HG02981 (cell line): ENCODE results near the gene ETV6.
A peak's percentile ranks its signal among the peaks of the same experiment; 100 is the strongest.

Experiments
- ATAC-seq: cut with Tn5 transposase; IDR thresholded peaks from one replicate; pipeline ENCODE4 v1.9.1; 2021; ENCODE audit warnings: mild to moderate bottlenecking, moderate library complexity; ENCODE audit not compliant: unreplicated experiment

The ETV6 gene

DNA sequence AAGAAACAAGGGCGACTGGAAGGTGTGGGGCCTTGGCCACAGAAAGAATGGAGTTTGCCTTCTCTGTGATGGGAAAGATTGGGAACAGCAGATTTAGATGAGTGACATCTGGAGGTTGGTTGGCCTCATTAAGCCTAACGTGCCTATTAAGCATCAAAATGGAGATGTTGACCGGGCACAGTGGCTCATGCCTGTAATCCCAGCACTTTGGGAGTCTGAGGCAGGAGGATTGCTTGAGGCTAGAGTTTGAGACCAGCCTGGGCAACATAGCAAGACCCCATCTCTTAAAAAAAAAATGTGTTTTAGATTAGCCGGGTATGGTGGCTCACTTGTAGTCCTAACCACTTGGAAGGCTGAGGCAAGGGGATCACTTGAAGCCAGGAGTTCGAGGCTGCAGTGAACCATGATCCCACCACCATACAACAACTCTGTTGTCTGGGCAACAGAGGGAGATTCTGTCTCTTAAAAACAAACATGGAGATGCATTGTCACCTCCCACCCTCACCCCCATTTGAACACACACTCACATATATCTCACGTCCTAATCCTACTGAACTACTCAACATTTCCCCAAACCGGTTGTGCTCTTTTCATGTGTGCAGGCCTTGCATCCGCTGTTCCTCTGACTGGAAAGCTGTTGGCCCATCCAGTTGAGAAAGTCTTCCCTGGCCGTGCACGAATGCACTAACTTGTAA, 172.1 kb downstream of the ETV6 start:
- ATAC-seq, result no peak

DNA sequence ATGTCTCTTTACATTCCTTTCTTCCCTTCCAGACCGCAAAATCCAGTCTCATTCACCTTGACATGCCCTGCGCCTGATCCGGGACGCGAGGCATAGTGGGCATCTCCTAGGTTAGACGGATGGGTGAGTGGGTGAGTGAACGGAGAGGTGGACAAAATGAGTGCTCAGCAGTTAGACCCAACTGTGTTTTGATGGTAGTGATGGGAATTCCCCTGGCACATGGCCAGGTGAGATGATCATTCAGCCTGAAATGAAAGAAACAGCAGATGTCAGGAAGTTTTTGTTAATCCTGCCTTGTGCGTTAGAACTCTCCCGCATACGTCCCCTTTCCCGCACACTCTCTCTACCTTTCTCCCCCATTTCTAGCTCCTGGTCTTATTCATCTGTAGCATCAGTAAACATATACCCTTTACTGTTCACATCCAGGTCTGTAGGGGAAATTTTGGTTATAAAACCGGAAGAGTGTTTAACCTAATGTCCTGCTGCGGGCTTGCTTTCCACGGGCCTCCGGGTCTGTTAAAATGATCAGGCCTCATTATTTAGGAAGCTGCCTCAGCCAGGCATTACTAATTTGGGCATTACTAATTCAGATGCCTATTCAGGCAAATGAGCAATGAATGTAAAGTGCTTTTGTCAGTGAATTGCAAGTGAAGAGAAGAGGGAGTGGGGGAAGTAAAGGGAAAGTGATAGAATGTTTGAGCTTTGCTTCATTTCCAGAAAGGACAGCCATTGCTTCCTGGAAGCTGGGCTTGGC, 172.8 kb downstream of the ETV6 start:
- no peak for ATAC-seq

DNA sequence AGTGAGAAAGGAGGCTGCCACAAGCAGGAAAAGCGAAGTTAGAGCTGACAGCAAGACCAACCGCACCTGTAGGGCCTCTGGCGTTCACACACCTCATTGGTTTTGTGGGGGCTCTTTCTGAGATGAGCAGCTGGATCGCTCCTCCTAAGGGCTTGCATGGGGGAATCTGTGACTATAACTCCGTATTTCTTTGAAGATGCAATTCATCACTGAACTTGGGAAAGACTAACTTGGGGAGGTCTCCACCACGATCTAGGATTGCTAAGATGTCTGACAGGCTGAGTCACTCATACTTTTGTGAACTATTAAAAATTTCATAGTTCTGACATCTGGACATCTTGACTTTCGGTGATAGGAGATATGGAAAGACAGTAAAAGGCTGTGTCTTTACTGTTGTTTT, 173.6 kb downstream of the ETV6 start:
- no peak for ATAC-seq

DNA sequence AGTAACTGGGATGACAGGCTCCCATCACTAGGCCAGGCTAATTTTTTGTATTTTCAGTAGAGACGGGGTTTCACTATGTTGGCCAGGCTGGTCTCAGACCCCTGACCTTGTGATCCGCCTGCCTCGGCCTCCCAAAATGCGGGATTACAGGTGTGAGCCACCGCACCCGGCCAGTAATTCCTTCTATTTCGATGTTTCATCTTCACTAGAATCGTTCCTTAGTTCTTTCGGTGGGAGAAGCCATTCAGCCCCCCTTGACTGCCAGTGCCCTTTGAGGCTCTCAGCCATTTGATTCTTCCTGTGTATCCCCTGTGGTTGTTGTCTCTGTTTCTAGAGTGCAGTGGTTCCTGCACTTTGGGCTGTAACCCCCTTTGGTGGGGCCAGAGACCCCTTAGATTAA, 174.1 kb downstream of the ETV6 start:
- no peak for ATAC-seq

DNA sequence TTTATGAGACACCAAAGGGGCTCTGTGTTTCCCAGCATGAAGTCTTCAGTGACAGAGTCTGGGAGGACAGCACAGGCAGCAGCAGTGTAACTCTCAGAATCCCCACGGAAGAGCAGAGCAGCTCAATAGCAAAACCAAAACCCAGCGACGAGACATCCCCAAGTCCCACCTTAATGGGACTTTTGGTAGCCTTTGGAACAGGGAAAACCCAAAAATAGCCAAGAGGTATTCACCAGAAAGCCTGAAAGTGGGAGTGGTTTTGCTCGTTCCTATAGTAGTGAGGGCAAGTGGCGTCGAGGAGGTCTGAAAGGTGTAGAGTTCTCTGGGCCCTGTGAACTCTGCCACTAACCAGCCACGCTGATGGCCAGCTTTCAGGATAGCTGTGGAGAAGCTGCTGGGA, 174.6 kb downstream of the ETV6 start:
- ATAC-seq, result no peak

DNA sequence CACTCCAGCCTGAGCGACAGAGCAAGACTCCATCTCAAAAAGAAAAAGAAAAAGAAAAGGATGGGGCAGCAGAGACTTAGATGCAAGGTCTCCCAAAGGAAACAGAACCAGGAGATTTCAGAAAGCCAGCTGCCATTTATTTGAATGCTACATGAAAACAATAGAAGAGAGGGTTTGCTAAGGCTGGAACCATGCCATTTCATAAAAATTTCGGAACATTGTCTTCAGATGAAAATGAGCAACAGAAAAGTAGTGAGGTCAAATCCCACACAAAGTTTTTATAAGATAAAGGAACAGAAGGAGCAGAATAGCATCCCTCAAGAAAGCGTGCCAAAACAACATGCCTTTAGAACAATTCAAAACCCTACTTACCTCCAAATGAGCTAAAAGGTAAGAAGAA, 175.3 kb downstream of the ETV6 start:
- no peak for ATAC-seq

DNA sequence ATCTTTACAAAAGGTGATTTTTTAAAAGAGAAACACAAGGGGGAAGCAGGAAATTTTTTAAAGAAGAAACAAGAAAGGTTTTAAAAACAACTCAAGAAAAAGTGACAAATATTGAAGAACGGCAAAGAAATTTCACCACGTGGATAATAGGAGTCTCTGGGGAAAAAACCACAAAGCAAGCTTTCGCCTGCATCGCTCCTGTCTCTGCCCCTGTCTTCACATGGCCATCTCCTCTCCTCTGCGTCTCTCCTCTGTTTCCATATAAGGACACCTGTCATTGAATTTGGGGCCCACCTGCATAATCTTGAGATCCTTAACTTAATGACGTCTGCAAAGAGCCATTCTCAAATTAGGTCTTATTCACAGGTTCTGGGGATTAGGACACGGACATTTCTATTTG, 175.8 kb downstream of the ETV6 start:
- ATAC-seq, result no peak

DNA sequence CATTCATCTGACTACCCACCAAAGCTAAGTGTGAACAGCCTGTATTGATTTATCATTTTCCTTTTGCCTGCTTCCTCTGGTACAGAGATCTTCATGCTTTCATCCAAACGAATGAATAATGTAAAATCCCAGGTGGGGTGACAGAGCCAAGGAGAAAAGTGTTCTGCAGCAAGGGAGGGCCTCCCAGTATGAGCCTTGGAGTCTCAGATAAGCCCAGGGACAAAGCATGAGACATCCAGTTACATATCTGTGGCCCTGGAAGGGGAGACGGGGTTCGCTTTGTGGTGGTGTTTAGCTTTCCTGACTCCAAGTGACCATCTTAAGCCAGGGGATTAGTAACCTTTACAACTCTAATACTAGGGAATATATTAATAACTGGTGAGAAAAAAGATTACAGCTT, 177.1 kb downstream of the ETV6 start:
- ATAC-seq, result no peak

DNA sequence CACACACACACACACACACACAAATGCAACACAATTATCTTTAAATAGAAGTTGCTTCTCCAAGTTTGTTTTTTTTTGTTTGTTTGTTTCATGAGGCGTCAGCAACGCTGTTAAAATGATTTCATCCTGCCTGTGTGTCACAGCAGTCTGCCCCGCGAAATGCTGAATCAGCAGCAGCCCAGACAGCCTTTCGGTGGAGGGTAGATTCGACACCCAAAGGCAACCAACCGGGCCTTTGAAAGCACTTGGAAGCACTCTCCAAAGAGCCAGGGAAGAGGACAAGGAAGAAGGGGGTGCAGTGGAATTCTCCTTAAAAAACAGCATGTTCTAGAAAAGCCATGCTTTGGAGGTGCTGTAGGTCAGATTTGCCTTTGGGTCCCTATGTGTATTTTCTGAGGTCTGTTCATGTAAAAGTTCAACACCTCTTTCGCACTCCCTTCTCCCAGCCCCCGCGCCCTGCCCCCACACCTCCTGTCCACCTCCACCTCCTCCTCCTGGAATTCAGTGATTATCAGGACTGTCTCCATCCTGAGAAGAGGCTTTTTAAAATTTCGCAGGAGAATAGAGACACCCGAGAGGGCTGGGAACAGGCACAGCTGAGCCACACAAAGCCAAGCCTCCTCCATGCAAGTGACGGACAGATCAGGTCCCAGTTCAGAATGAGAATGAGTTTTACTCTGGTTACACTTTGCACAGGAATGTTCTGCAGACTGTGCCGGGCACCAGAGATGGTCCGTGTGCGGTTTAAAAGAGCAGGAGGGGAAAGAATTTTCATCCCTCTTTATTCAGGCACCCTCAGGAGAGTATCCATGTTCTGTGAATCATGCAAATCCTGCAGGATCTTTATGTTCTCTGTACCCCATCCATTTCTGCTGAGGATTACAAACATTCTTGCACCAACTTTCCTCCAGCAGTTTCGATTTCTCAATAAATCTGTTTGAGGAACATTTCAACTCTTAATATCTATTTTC, 177.9 kb downstream of the ETV6 start:
- ATAC-seq, result no peak

DNA sequence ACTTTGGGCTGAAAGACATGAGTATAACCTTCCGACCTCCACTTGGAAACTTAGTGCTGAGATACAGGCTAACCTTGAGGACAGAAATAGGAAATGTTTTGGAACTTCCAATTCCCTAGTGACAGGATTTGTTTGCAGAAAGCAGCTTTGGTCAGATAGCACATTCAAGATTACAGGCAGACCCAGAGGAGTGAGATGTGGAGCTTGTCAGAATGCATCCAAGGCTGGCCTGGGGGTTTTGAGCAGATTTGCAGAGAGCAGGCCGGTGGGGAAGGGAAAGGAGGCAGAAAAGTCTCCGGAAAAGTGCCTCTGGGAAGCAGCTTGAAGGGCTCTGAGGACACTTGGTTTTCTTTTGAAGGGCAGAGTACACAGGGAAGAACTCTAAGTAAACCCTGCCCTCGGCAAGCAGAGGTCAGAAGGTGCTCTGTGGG, 180.3 kb downstream of the ETV6 start:
- ATAC-seq, result no peak

DNA sequence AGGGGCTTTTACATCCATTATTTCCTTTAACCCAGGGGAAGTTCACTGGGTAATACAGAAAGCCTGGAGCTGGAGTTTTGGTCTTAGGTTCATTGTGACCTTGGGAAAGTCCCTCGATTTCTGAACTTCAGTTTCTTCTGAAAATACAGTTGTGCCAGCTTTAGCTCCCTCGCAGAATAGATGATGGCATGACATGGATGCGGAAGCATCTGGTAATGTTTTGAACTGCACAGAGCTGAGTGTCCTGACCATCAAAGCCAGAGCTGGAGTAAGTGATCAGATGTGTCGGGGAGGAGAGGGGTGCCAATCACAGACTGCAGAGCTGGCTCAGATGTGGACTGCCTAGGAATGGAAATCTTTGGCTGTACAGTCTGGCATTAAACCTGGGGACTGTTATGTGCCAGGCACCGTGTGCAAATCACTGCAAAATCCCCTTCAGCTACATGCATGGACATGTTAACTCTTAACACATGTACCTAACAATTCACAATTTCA, 180.9 kb downstream of the ETV6 start:
- no peak for ATAC-seq

DNA sequence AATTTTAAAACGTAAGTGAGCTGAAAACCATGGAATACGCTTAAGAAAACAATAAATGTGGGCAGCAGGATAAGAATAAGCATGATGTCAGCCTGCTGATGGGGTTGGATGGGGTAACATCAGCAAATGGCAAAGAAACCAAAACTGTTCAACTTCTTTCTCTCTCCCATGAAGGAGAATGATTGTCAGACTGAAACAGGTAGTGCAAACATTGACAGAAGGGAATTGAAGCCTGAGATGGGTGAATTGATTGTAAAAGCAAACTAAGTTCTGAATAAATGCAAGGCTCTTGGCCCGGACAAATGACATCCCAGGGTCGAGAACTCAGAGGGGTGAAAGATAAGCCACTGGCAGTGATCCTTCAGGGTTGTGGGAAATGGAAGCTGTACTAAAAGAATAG, 182.6 kb downstream of the ETV6 start:
- no peak for ATAC-seq

DNA sequence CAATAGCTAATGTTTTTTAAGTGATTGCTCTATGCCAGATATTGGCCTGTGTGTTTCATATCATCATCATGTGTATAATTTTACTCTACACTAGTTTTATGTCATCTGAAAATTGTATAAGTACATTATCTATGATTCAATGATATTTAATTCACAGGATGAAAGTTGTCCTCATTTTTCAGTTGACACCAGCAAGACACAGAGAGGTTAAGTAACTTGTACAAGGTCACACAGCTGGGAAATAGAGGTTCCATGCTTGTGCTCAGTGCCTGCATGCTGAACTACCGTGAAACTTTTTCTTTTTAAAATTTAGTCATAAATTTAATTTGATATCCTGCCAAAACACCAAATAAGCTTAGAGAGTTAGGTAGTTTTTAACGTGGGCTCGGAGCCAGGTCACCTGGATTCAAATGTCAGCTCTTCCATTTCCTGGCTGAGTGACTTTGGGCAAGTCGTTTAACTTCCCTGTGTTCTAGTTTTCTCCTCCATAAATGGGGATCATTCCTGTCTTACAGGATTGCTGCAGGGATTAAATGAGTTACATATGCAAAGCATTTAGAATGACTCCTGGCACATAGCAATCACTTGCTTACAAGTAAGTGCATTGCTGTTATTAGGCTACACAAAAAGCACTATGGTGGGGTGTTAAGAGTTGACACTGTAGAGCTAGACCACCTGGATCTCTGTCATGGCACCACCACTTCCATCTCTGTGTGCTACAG, 183.9 kb downstream of the ETV6 start:
- no peak for ATAC-seq

DNA sequence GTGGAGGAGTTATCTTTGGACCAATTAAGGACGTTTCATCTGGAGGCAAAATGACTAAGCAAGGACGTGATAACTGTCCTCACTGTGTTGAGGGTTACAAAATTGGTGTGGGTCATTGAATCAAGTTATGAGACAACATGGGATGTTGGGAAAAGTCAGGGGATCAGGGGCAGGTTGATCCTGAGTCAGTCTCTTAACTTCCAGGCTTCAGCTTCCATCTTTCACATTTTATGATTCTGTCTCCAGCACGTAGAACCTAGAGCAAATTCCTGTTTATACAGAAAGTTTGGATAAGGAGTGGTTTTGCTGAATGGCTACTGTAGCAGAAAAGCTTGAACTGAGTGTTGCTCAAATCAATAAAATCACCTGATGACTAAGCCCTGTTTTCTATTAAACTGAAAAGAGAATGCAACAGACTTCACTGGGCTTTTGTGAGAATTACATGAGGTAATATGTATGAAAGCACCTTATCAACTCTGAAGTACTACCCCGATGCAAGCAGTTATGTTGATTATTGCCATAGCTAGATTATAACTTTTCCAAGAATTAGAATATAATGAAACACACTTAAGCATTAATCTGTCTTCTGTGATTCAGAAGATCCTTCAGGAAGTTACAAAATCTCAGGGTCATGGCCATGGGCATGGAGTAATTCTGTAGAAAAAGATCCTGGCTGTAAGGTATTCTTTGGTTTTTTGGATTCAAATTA, 184.8 kb downstream of the ETV6 start:
- no peak for ATAC-seq

DNA sequence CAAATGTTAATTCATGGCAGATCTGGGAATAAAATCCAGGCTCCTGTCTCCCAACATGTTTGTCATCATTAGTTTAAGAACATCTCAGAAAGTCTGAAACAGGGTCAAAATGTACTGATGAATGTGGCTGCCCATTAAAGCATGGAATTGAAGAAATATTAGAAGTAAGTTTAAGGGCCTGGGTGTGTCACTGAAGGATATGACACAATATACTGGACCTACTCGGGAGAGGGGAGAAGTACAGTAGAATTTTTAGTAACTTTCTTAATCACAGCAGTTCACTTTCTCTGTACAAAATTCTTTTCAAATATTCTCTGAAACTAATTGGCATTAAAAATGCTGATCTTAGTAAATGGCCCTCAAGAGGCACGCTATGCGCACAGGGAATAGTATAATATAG, 185.5 kb downstream of the ETV6 start:
- ATAC-seq, result no peak

DNA sequence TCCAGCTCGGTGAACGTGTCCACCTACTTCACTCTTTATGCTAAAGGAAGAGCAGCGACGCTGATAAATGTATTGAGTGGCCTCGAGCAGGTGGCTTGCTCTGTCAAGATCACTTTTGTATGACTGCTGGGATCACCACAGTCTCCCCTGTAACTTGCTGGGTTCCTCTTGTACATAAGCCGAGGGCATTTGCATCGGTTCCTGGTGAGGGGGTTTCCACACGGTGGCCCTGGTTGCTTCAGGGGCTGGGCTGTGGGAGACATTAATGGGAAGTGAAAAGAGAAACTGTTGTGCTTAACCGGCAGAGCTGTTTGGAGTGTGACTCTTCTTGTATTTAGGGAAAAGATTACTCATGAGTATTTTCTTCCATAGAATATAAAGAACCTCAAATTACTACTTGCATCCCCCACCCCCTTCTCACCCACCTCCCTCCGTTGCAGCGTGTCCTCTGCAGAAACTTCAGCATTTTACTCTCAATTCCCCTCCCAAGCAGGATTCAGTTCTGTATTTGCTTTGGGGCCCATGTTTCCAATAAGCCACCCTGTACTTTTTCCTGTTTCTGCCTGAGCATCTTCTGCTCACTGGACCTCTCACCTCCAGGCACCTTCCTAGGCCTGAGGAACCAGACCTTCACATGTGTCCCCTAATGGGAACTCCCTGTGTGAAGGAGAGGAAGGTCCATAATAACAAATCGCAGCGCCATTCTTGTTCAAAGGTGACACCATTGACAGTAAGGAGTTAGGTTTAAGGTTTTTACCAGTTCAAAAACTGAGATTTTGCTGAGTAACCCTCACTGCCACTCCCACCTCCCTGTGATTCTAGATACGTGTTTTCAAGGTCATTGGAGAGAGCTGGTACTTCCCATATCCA, 187.0 kb downstream of the ETV6 start:
- ATAC-seq, result peak; percentile 86

DNA sequence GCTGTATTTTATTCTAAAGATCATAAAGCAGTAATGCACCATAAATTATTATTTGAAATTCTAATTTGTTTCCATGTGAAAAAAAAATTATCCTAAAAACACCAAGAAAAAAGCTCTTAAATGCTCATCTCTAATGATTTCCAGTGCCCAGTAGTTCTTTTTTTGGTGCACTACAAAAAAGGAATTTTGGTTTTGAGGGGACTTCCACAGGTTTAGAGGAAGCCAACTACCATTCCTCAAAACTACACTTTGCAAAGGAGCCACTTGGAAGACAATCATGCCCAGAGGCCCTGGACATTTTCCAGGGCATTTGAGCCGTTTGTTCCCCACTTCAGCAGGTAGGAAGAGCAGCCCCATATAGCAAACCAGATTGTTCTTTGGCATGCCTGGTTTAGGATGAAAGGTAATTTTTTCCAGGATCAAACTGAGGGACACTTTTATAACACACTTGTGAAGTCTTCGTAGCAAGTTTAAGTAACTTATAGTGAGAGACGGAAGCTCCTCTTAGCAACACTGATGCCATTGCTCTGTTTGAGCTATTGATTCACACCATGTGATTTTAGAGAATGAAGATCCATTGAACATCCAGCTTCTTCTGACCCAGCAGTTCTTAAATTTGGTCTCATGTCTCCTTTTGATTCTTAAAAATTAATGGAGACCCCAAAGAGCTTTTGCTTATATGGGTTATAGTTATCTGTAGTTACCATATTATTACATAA, 187.9 kb downstream of the ETV6 start:
- no peak for ATAC-seq

DNA sequence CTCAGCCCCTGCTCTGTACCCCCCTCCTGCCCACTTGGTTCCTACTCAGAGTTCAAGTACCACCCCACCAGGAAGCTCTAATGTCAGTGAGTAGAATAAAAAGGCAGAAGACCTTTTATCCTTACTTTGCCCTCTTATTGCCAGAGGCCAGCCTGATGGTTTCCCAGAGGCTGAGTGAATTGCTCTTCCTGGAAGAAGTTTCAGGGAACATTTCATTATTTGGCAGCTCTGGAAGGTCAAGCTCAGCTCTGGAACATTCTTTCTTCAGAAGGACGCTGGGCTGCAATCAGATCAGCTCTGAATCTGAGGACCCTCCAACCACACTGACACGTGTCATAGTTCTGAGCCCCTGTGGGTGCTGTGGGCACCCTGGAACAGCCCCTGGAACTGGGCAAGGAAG, 188.9 kb downstream of the ETV6 start:
- no peak for ATAC-seq
